Body of pancreas (tissue), 4 donors: Measurements from ENCODE around the gene BSPRY.

ENCODE experiments used
- CTCF ChIP-seq, 7 experiments: fragments of 450-650 bp in 4 of 7; fragments of 200-600 bp in 3 of 7; sonication (generic) in 3 of 7; IDR thresholded peaks; one replicate each; pipeline ENCODE4 v1.5.1; 2016 to 2019; ENCODE audit warnings: antibody characterized with exemption in 7 of 7
- POLR2A ChIP-seq, 3 donors: fragments of 450-650 bp; IDR thresholded peaks; one replicate each; pipeline ENCODE4 v1.6.1; 2016; ENCODE audit warnings: antibody characterized with exemption in 3 of 3, mild to moderate bottlenecking in 2 of 3

GRCh38 chr9:113328045-113328782, 21.1 kb upstream of the BSPRY start:
- TF ChIP-seq POLR2A (IDR thresholded peaks at IDR 0.05) (no peak), CTCF (IDR thresholded peaks at IDR 0.05) (no peak)
